ENCODE data around the gene MRGPRX3. TPM values are rescaled to one million over a fixed set of nuclear protein-coding genes. Genes with fewer than 3 reads are reported as not detected.

MRGPRX3 gene
- total and polyA plus RNA-seq, 2 of the 8 experiments (the other 6 are each of a cell fraction or from before 2014, with no cell fraction given) = not detected

DNA sequence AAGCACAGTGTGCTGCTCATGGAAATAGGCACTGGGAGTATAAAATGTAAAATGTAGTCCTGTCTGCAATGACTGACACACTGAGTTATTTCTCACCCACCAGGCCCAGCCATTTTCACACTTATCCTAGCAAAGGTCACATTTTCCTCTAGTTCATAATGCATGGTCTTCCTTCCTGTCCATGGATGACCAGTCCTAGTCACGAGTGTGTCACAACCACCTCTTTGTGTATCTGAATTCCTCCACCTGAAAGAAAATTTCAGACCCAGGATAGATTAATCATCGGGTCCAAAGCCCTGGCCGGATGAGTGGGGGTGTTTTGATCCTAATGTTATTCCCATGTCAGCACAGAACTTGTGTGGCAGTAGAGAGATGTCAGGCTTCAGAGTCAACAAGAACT is 40.3 kb downstream of the MRGPRX3 start, which contains the start of gene MRGPRX4:
TSS of gene MRGPRX4 (plus strand) at position 172 of the 400 bp plus-strand sequence. CDS start 420 bp downstream, outside the sequence.
- H3K4me2 ChIP-seq (ENCODE audit: insufficient read depth in 1 of 2, low read depth in 2 of 2, low read length in 2 of 2) = no peak within 1 kb of the TSS
- no peaks in the 10 kb centered on the region for H3K4me1 ChIP-seq (replicated peaks in 1 of 4; ENCODE audit: control insufficient read depth in 3 of 4, insufficient read depth in 4 of 4, low read length in 3 of 4)
- 97% methylated on average over 3 of the region's 3 CpGs; no CpG with 5 or more reads in 1 of the 2 experiments for WGBS, 2 experiments (ENCODE audit: extremely low coverage in 1 of 2, insufficient coverage in 1 of 2, insufficient read length in 1 of 2, insufficient replicate concordance in 2 of 2, low coverage in 1 of 2, low lambda C conversion rate in 2 of 2, missing lambda C conversion rate in 1 of 2)
- H3K27ac ChIP-seq (ENCODE audit: low read depth, low read length) = no peak within 1 kb of the TSS; the same call in 1 of the 2 replicates
- H4K20me1 ChIP-seq (replicated peaks in 1 of 2; ENCODE audit: control insufficient read depth in 1 of 2, insufficient read depth in 2 of 2, low read length in 2 of 2) = no peaks in the 10 kb centered on the region
- H2AK5ac ChIP-seq (ENCODE audit: low read depth, low read length) = no peak within 1 kb of the TSS
- no peak within 1 kb of the TSS for H3K23ac ChIP-seq (ENCODE audit: insufficient read length)
- H3K9me3 ChIP-seq (ENCODE audit: insufficient read depth in 2 of 2, low read depth in 1 of 2, low read length in 1 of 2) = no peaks in the 10 kb centered on the region
- no peaks in the 10 kb centered on the region for H3K79me1 ChIP-seq (ENCODE audit: low read depth, low read length)
- no peak within 1 kb of the TSS for H4K91ac ChIP-seq (replicated peaks; ENCODE audit: insufficient read length, low read length)
- CTCF ChIA-PET (ENCODE audit: partially characterized antibody) = interaction anchor here (0.6 to 7.1 kb wide), 3 partner anchors 31 to 451 kb away, joined by 3 to 43 read pairs (median 38); no protein-coding TSS in a partner anchor
- no peak within 1 kb of the TSS for H3K4ac ChIP-seq (replicated peaks; ENCODE audit: insufficient read length, low read depth, low read length)
- no peak within 1 kb of the TSS for H3K56ac ChIP-seq (replicated peaks; ENCODE audit: insufficient read length, low read depth, low read length)
- FAIRE-seq (no peak), DNase-seq (ENCODE audit: low read depth in 1 of 2, low spot score in 2 of 2) (no peak)
- H3K36me3 ChIP-seq (ENCODE audit: control insufficient read depth in 2 of 4, insufficient read depth in 4 of 4, low read length in 3 of 4) = no peaks in the 10 kb centered on the region
- no peaks in the 10 kb centered on the region for H3K27me3 ChIP-seq (replicated peaks in 1 of 4; ENCODE audit: control insufficient read depth in 3 of 4, extremely low read depth in 1 of 4, insufficient read depth in 3 of 4, low read length in 3 of 4)
- no peak within 1 kb of the TSS for H2BK12ac ChIP-seq (ENCODE audit: low read depth, low read length)
- no peaks in the 10 kb centered on the region for H3K23me2 ChIP-seq (ENCODE audit: low read depth, low read length)
- H2AFZ ChIP-seq (ENCODE audit: low read length) = no peak within 1 kb of the TSS; the same call in 1 of the 2 replicates
- no peak within 1 kb of the TSS for H4K5ac ChIP-seq (ENCODE audit: insufficient read length, low read depth, low read length)
- no peak within 1 kb of the TSS for H3K14ac ChIP-seq (ENCODE audit: insufficient read length)
- H3K4me3 ChIP-seq (ENCODE audit: extremely low read depth in 1 of 4, insufficient read depth in 2 of 4, low read depth in 3 of 4, low read length in 4 of 4) = no peak within 1 kb of the TSS
- no peaks in the 10 kb centered on the region for H3K79me2 ChIP-seq (ENCODE audit: control insufficient read depth in 1 of 2, insufficient read depth in 2 of 2, low read length in 2 of 2)
- POLR2A ChIA-PET (ENCODE audit: partially characterized antibody) = no interaction called here
- H3K18ac ChIP-seq (ENCODE audit: extremely low read depth, low read length) = no peak within 1 kb of the TSS
- H2BK20ac ChIP-seq (ENCODE audit: low read length) = no peak within 1 kb of the TSS
- H2BK120ac ChIP-seq (replicated peaks; ENCODE audit: low read depth, low read length) = no peak within 1 kb of the TSS
- H4K8ac ChIP-seq (ENCODE audit: extremely low read depth, insufficient read depth, low read length) = no peak within 1 kb of the TSS
- no peak within 1 kb of the TSS for H3K9ac ChIP-seq (replicated peaks in 1 of 4; ENCODE audit: extremely low read depth in 1 of 4, low read depth in 3 of 4, low read length in 3 of 4)
- no peak within 1 kb of the TSS for H2BK15ac ChIP-seq (ENCODE audit: low read length)
- H2BK5ac ChIP-seq (ENCODE audit: low read depth, low read length) = no peak within 1 kb of the TSS
- TF ChIP-seq ZNF274 (IDR thresholded peaks at IDR 0.05; ENCODE audit: borderline replicate concordance, extremely low read depth, low read length) (no peak), HDAC6 (IDR thresholded peaks at IDR 0.05; ENCODE audit: low read depth, low read length) (no peak)
